ENCODE measurements around the gene NELFCD.
A peak's percentile ranks its signal among the peaks of the same experiment; 100 is the strongest.
"Not testable (repeated sequence)": the region's sequence is repeated elsewhere in the genome, so short reads cannot be mapped to it uniquely, and the experiment has no call there.

The NELFCD gene

GRCh38 chr20:58980711-58981627, at the start of gene NELFCD:
NELFCD (plus strand) TSS chr20:58981256; CDS start chr20:58981310, 54 bp downstream.
- peak; percentile 83 to 93 for DNase-seq

- DNase-seq, result no peak
Measured at GRCh38 chr20:58932170-58932569, 48.9 kb upstream of the NELFCD start.

- DNase-seq, result no peak
Measured at GRCh38 chr20:58938078-58938477, 43.0 kb upstream of the NELFCD start.

GRCh38 chr20:58938541-58938940, 42.5 kb upstream of the NELFCD start:
- no peak for DNase-seq

GRCh38 chr20:58941471-58941870, 39.6 kb upstream of the NELFCD start:
- DNase-seq, result no peak

GRCh38 chr20:58942549-58942948, 38.5 kb upstream of the NELFCD start:
- DNase-seq, result no peak

GRCh38 chr20:58944610-58945009, 36.4 kb upstream of the NELFCD start:
- no peak for DNase-seq

- no peak for DNase-seq
Measured at GRCh38 chr20:58945965-58946631, 35.0 kb upstream of the NELFCD start.

- DNase-seq, result not testable (repeated sequence)
Measured at GRCh38 chr20:58947797-58948388, 33.2 kb upstream of the NELFCD start.

- DNase-seq, result no peak
Measured at GRCh38 chr20:58950603-58951002, 30.5 kb upstream of the NELFCD start.

GRCh38 chr20:58953050-58953449, 28.0 kb upstream of the NELFCD start:
- DNase-seq, result no peak

- no peak for DNase-seq
Measured at GRCh38 chr20:58956078-58956477, 25.0 kb upstream of the NELFCD start.

- no peak for DNase-seq
Measured at GRCh38 chr20:58959652-58960051, 21.4 kb upstream of the NELFCD start.

GRCh38 chr20:58963060-58963584, 17.9 kb upstream of the NELFCD start:
- DNase-seq, result no peak

- not testable (repeated sequence) for DNase-seq
Measured at GRCh38 chr20:58963922-58964321, 17.1 kb upstream of the NELFCD start.

- DNase-seq, result no peak
Measured at GRCh38 chr20:58965270-58966064, 15.6 kb upstream of the NELFCD start.

GRCh38 chr20:58967652-58968429, 13.2 kb upstream of the NELFCD start:
- no peak for DNase-seq

- no peak for DNase-seq
Measured at GRCh38 chr20:58969439-58969838, 11.6 kb upstream of the NELFCD start.

- no peak for DNase-seq
Measured at GRCh38 chr20:58970146-58970545, 10.9 kb upstream of the NELFCD start.

GRCh38 chr20:58971429-58971828, 9.6 kb upstream of the NELFCD start:
- DNase-seq, result no peak

- no peak for DNase-seq
Measured at GRCh38 chr20:58973179-58973578, 7.9 kb upstream of the NELFCD start.

- DNase-seq, result no peak
Measured at GRCh38 chr20:58973866-58974265, 7.2 kb upstream of the NELFCD start.

Data from stimulated activated CD4-positive, alpha-beta T cell treated with anti-CD3 and anti-CD28 coated beads, Interleukin-4, amount 100 ng/mL, for 4 hours (primary cell).